Measurements from ENCODE around the gene ASB7. TPM values are rescaled to one million over a fixed set of nuclear protein-coding genes. Genes with fewer than 3 reads are reported as not detected.
"Not testable (repeated sequence)": the region's sequence is repeated elsewhere in the genome, so short reads cannot be mapped to it uniquely, and the experiment has no call there.

Gene ASB7
- total RNA-seq, 1 donor from 2014 or later, result 14.5 TPM

DNA sequence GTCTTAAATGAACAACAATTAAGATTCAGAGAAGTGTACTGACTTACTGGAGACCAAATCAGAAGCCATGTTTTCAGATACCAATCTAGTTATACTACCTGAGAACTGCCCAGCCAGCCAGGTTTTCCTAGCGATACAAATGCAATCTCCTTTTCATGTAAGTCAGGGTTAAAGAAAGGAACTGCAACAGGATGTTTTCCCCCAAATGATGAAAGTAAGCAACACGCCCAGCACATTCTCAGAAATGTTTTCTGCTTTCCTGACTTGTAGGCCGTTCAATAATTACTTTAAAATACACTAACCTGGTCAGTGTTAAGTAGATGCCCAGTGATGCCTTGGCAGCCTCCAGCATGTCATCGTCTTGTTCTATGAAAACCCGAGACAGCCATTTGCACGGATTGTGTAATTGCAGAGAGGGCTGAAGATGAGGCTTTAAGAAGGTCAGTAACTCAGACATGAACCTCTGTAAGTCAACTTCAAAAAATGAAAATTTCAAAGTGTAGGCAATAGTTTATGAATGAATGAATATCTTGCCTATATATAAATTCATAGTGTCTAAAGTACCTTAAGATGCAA lies 30.7 kb upstream of the ASB7 start:
- no peak overlapping the region for H3K27ac Mint-ChIP-seq (ENCODE audit: unreplicated experiment)
- H3K27me3 Mint-ChIP-seq (ENCODE audit: unreplicated experiment), result no peaks in the 10 kb centered on the region
- no peaks in the 10 kb centered on the region for H3K4me1 Mint-ChIP-seq (ENCODE audit: low read depth, unreplicated experiment)
- TF ChIP-seq, protein P1, sequence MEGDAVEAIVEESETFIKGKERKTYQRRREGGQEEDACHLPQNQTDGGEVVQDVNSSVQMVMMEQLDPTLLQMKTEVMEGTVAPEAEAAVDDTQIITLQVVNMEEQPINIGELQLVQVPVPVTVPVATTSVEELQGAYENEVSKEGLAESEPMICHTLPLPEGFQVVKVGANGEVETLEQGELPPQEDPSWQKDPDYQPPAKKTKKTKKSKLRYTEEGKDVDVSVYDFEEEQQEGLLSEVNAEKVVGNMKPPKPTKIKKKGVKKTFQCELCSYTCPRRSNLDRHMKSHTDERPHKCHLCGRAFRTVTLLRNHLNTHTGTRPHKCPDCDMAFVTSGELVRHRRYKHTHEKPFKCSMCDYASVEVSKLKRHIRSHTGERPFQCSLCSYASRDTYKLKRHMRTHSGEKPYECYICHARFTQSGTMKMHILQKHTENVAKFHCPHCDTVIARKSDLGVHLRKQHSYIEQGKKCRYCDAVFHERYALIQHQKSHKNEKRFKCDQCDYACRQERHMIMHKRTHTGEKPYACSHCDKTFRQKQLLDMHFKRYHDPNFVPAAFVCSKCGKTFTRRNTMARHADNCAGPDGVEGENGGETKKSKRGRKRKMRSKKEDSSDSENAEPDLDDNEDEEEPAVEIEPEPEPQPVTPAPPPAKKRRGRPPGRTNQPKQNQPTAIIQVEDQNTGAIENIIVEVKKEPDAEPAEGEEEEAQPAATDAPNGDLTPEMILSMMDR (IDR thresholded peaks at IDR 0.05; ENCODE audit: partially characterized antibody, unreplicated experiment), result no peak
- no peak overlapping the region for H3K4me3 Mint-ChIP-seq (ENCODE audit: unreplicated experiment)
- DNase-seq, result no peak
- no peaks in the 10 kb centered on the region for H3K36me3 Mint-ChIP-seq (ENCODE audit: unreplicated experiment)
- no peaks in the 10 kb centered on the region for H3K9me3 Mint-ChIP-seq (ENCODE audit: unreplicated experiment)

DNA sequence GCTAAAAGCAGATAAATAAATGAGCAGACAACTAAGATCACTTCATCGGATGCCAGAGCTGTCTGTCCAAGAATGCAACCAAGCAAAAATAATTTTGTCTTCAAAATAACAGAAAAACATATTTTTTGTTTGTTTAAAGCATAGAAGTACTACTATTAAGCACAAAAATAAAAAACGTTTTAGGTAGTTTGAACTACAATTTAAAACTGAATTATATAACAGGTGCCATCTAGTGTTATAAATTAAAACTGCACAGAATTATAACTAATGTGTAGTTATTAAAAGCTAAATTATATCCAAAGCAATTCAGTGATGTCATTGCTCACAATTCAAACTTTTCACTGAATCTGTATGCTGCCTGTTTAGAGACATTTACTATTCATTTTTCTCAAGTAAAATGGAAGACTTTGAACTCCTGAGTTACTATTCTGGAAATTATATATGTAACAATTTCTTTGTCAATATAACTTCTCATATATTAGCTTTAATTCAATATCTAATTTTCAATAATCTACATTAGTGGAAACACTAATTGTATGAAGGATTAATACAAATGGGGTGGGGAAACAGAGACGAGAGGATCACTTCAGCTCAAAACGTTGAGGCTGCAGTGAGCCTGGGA lies 29.9 kb upstream of the ASB7 start:
- no peaks in the 10 kb centered on the region for H3K4me1 Mint-ChIP-seq (ENCODE audit: low read depth, unreplicated experiment)
- no peak for DNase-seq
- TF ChIP-seq, protein P1 (IDR thresholded peaks at IDR 0.05; ENCODE audit: partially characterized antibody, unreplicated experiment), result peak; percentile 74
- no peaks in the 10 kb centered on the region for H3K36me3 Mint-ChIP-seq (ENCODE audit: unreplicated experiment)
- H3K4me3 Mint-ChIP-seq (ENCODE audit: unreplicated experiment), result no peak overlapping the region
- no peaks in the 10 kb centered on the region for H3K27me3 Mint-ChIP-seq (ENCODE audit: unreplicated experiment)
- no peak overlapping the region for H3K27ac Mint-ChIP-seq (ENCODE audit: unreplicated experiment)
- H3K9me3 Mint-ChIP-seq (ENCODE audit: unreplicated experiment), result no peaks in the 10 kb centered on the region

DNA sequence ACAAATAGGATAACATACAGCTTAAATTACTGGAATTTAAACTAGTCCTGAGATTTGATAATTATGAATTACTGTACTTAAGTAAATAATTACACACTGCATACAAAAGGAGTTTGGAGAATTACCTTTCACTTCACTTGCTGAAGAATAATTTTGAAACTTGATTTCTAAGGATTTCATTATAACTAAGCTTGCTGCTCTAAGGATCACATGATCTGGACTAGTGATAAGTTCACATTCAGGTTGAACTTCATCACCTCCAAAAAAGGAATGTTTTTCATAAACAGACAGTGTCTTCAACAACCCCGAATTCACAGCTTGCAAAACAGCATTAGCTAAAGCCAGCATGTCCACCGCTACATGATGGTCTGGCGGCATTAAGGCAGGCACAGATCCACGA lies 28.9 kb upstream of the ASB7 start:
- H3K4me1 Mint-ChIP-seq (ENCODE audit: low read depth, unreplicated experiment), result no peaks in the 10 kb centered on the region
- DNase-seq, result no peak
- H3K27me3 Mint-ChIP-seq (ENCODE audit: unreplicated experiment), result no peaks in the 10 kb centered on the region
- no peaks in the 10 kb centered on the region for H3K36me3 Mint-ChIP-seq (ENCODE audit: unreplicated experiment)
- TF ChIP-seq, protein P1 (IDR thresholded peaks at IDR 0.05; ENCODE audit: partially characterized antibody, unreplicated experiment), result no peak
- no peaks in the 10 kb centered on the region for H3K9me3 Mint-ChIP-seq (ENCODE audit: unreplicated experiment)
- no peak overlapping the region for H3K27ac Mint-ChIP-seq (ENCODE audit: unreplicated experiment)
- H3K4me3 Mint-ChIP-seq (ENCODE audit: unreplicated experiment), result no peak overlapping the region

GRCh38 chr15:100580414-100580813 lies 22.0 kb upstream of the ASB7 start:
- H3K36me3 Mint-ChIP-seq (ENCODE audit: unreplicated experiment), result peaks cover 24% of the 10 kb centered on the region
- H3K4me1 Mint-ChIP-seq (ENCODE audit: low read depth, unreplicated experiment), result no peaks in the 10 kb centered on the region
- H3K9me3 Mint-ChIP-seq (ENCODE audit: unreplicated experiment), result no peaks in the 10 kb centered on the region
- no peak for DNase-seq
- no peaks in the 10 kb centered on the region for H3K27me3 Mint-ChIP-seq (ENCODE audit: unreplicated experiment)
- no peak overlapping the region for H3K27ac Mint-ChIP-seq (ENCODE audit: unreplicated experiment)
- TF ChIP-seq, protein P1 (IDR thresholded peaks at IDR 0.05; ENCODE audit: partially characterized antibody, unreplicated experiment), result no peak
- H3K4me3 Mint-ChIP-seq (ENCODE audit: unreplicated experiment), result no peak overlapping the region

DNA sequence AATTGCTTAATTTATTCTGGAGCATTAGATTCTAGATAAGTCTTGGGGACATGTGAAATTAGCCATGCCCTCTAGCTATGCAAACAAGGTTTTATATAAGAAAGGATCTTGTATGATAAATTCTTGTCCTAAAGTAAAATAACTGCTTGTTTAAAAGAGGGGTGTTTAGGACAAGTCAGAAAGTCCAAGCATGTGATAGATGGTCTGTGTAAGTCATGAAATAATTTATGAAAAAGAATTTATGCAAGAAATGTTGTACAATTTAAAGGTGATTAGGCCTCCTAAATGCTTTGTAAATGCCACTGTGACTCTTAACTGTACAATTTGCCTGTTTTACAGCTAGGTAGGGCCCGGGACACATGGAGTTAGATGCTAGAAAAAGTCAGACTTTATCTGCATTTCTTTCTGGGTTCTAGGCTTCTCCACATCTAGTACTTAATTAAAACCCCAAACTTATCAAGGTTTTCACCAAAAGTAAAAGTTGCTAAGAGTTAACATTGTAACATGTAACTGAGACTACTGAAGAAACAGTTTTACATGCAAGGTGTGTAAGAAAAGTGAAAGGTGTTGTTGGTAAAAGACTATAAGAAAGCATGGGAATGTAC lies 13.6 kb upstream of the ASB7 start:
- Mint-ChIP-seq H3K27me3 (ENCODE audit: unreplicated experiment) (no peaks in the 10 kb centered on the region), H3K9me3 (ENCODE audit: unreplicated experiment) (peaks cover 5% of the 10 kb centered on the region), H3K4me1 (ENCODE audit: low read depth, unreplicated experiment) (no peaks in the 10 kb centered on the region), H3K4me3 (ENCODE audit: unreplicated experiment) (no peak overlapping the region), H3K27ac (ENCODE audit: unreplicated experiment) (no peak overlapping the region), H3K36me3 (ENCODE audit: unreplicated experiment) (peaks cover 52% of the 10 kb centered on the region)
- no peak for DNase-seq
- TF ChIP-seq, protein P1 (IDR thresholded peaks at IDR 0.05; ENCODE audit: partially characterized antibody, unreplicated experiment), result no peak

DNA sequence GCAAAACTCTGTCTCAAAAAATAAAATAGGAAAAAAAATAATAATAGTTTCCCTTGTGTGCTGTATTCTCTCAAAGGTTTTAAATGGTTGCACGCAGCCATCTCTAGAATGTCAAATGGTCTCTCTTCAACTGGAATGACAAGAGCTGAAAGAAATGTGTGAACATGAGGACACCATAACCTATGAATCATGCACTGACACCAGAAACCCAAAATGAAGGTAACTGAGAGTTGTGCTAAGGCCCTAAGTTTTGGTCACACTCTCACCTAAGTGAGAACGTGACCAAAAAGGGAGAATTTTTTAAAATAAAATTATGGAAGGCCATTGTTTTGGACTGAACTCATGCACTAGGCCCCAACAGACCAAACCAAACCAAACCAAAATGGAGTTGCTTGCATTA lies 11.2 kb upstream of the ASB7 start:
- H3K27me3 Mint-ChIP-seq (ENCODE audit: unreplicated experiment); H3K9me3 Mint-ChIP-seq (ENCODE audit: unreplicated experiment): not testable (repeated sequence)
- H3K36me3 Mint-ChIP-seq (ENCODE audit: unreplicated experiment), result peaks cover 31% of the 10 kb centered on the region

More for the DNA sequence above, 11.2 kb upstream of the ASB7 start:
- H3K4me3 Mint-ChIP-seq (ENCODE audit: unreplicated experiment); H3K27ac Mint-ChIP-seq (ENCODE audit: unreplicated experiment); H3K4me1 Mint-ChIP-seq (ENCODE audit: low read depth, unreplicated experiment); DNase-seq: not testable (repeated sequence)
